Measurements from ENCODE around the gene C1RL. TPM values are rescaled to one million over a fixed set of nuclear protein-coding genes. Genes with fewer than 3 reads are reported as not detected.

C1RL gene
- total and polyA plus RNA-seq, 2 of the 4 experiments (the other 2 are of a cell fraction) = 9.1 to 12.3 TPM

DNA sequence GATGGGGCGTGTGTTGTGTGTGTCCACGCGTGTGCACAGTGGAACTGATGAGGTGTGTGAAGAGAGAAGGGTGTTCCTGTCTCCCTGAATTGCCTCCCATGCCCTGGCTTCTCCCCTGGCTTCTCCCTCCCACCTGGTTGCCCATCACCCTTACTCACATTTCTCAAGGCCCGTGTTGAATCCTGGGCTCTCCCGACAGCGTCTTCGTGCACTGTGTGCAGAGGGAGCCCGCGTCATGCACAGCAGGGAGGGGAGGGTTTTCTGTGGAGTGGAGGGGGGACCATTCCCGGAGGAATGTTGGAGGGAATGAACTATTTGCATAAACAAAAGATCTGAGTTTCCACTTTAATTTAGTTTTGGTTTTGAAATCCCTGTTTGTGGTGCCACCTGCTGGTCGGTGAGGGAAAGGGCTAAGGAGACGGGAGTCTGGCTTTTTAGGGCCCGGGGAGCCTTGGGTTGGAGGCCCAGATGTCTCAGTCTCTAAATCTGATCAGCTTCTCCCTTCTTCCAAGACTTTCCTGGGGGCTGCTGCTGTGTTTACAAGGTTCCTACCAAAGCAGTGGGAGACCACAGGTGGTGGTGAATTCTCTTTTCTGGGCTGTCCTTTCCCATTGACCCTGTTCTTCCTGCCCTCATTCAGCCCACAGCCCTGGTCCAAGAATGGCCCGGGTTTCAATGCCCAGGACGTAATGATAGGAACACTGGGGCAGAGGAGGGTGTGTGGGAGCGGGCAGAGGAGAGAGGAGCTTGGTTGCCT lies 16.6 kb downstream of the C1RL start, which contains the start of gene C1R:
C1R (minus strand) TSS at position 217 of the 757 bp plus-strand sequence; CDS start at position 160, 57 bp downstream.
- intact Hi-C loops (cut with micrococcal nuclease) = loop anchor here (1.0 kb wide), 5 partner anchors 13 to 148 kb away; partner anchors contain the start of genes C12orf57, C1S and LPCAT3
- no peaks in the 10 kb centered on the region for H4K20me1 ChIP-seq (ENCODE audit: insufficient read depth, low read length)
- CTCF ChIA-PET = interaction anchor here (0.6 to 1.0 kb wide), 3 partner anchors 15 to 148 kb away, joined by 3 to 4 read pairs (median 4); no protein-coding TSS in a partner anchor
- peak within 1 kb of the TSS; percentile 79 for H2BK5ac ChIP-seq (ENCODE audit: low read depth, low read length, poor library complexity, severe bottlenecking)
- H3K9me1 ChIP-seq (ENCODE audit: insufficient read depth, low read length) = peaks cover 18% of the 10 kb centered on the region
- peak within 1 kb of the TSS; percentile 91 for H2AK5ac ChIP-seq (ENCODE audit: low read depth, low read length)
- peaks cover 13 to 28% of the 10 kb centered on the region in 2 experiments; a peak in 3 of 4 replicates for H3K79me1 ChIP-seq (ENCODE audit: low read depth in 1 of 2, low read length in 2 of 2)
- peak within 1 kb of the TSS; percentile 100 for H3K23ac ChIP-seq (ENCODE audit: low read depth, low read length)
- POLR2A ChIA-PET (ENCODE audit: unreplicated experiment) = no interaction called here
- WGBS, 2 experiments (ENCODE audit: extremely low coverage in 2 of 2, insufficient read length in 1 of 2) = no CpG with 5 or more reads among the region's 16 CpGs
- H3K9me3 ChIP-seq (ENCODE audit: control insufficient read depth, insufficient read depth, low read length) = no peaks in the 10 kb centered on the region
- dilution Hi-C loops (cut with HindIII; ENCODE audit: low sequenced_read_pairs, unreplicated experiment) = no loop called here
- peak within 1 kb of the TSS; percentile 94 for H4K5ac ChIP-seq (ENCODE audit: low read depth, low read length)
- BruUV-seq (replicated peaks) = no TSS peak
- H3K36me3 ChIP-seq (ENCODE audit: control insufficient read depth, insufficient read depth, low read length) = peaks cover 29% of the 10 kb centered on the region
- H3K4me1 ChIP-seq (ENCODE audit: control insufficient read depth, insufficient read depth, low read length) = peaks cover 26% of the 10 kb centered on the region
- peak within 1 kb of the TSS; percentile 99 for H4K91ac ChIP-seq (ENCODE audit: insufficient read depth, low read depth, low read length)
- DNase-seq (peak; percentile 92), ATAC-seq (ENCODE audit: low read depth) (peak; percentile 94)
- peak within 1 kb of the TSS; percentile 96 for H3K18ac ChIP-seq (ENCODE audit: low read depth, low read length)
- H4K8ac ChIP-seq (ENCODE audit: low read depth in 2 of 2, low read length in 2 of 2) = peak within 1 kb of the TSS; percentile 77 to 98; a peak in 3 of 4 replicates
- peak within 1 kb of the TSS; percentile 92 for H2AFZ ChIP-seq (replicated peaks; ENCODE audit: low read length, poor library complexity)
- peak within 1 kb of the TSS; percentile 79 for H3K56ac ChIP-seq (ENCODE audit: extremely low read depth, insufficient read depth, low read length)
- peak within 1 kb of the TSS; percentile 55 for H3K4me3 ChIP-seq (ENCODE audit: insufficient read depth, low read depth, low read length)
- peak within 1 kb of the TSS; percentile 91 for H2AK9ac ChIP-seq (replicated peaks; ENCODE audit: low read depth, low read length, poor library complexity)
- H3K14ac ChIP-seq (replicated peaks; ENCODE audit: low read depth, low read length) = peak within 1 kb of the TSS; percentile 99
- H3K9ac ChIP-seq (ENCODE audit: low read depth, low read length) = peak within 1 kb of the TSS; percentile 92
- peak within 1 kb of the TSS; percentile 99 for H3K4ac ChIP-seq (ENCODE audit: low read depth, low read length)
- peak within 1 kb of the TSS; percentile 89; the same call in 2 of the 3 replicates for H2BK15ac ChIP-seq (ENCODE audit: low read depth, low read length)
- peak within 1 kb of the TSS; percentile 92 for H3K4me2 ChIP-seq (ENCODE audit: low read depth, low read length)
- in situ Hi-C loops (cut with MboI; ENCODE audit: low sequenced_read_pairs) = no loop called here
- H2BK120ac ChIP-seq (ENCODE audit: low read depth, low read length) = peak within 1 kb of the TSS; percentile 97
- peak within 1 kb of the TSS; percentile 95 for H2BK20ac ChIP-seq (ENCODE audit: low read depth, low read length)
- no peaks in the 10 kb centered on the region for H3K27me3 ChIP-seq (ENCODE audit: control insufficient read depth, insufficient read depth, low read length)
- H3K27ac ChIP-seq (ENCODE audit: insufficient read depth, low read length) = peak within 1 kb of the TSS; percentile 84
- TF ChIP-seq CEBPB (IDR thresholded peaks at IDR 0.05; ENCODE audit: low read depth, low read length) (no peak), RCOR1 (IDR thresholded peaks at IDR 0.05; ENCODE audit: insufficient replicate concordance, low read length) (no peak), MAFK (IDR thresholded peaks at IDR 0.05; ENCODE audit: low read depth, low read length) (no peak), BHLHE40 (IDR thresholded peaks at IDR 0.05; ENCODE audit: low read depth, low read length) (no peak), MXI1 (IDR thresholded peaks at IDR 0.05; ENCODE audit: borderline replicate concordance, low read depth, low read length) (no peak), MAZ (IDR thresholded peaks at IDR 0.05; ENCODE audit: borderline replicate concordance, low read depth, low read length) (peak; percentile 94), POLR2A (IDR thresholded peaks at IDR 0.05; ENCODE audit: low read depth, low read length) (no peak), NFE2L2 (IDR thresholded peaks at IDR 0.05; ENCODE audit: low read depth, low read length) (peak; percentile 48; the same call in 1 of the 2 replicates), SMC3 (IDR thresholded peaks at IDR 0.05; ENCODE audit: low read depth, low read length) (peak; percentile 90), CHD1 (IDR thresholded peaks at IDR 0.05; ENCODE audit: low read depth, low read length) (no peak), FOS (IDR thresholded peaks at IDR 0.05; ENCODE audit: low read depth, low read length) (no peak)
- TF ChIP-seq, protein P1, sequence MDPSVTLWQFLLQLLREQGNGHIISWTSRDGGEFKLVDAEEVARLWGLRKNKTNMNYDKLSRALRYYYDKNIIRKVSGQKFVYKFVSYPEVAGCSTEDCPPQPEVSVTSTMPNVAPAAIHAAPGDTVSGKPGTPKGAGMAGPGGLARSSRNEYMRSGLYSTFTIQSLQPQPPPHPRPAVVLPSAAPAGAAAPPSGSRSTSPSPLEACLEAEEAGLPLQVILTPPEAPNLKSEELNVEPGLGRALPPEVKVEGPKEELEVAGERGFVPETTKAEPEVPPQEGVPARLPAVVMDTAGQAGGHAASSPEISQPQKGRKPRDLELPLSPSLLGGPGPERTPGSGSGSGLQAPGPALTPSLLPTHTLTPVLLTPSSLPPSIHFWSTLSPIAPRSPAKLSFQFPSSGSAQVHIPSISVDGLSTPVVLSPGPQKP (IDR thresholded peaks at IDR 0.05; ENCODE audit: borderline replicate concordance, low read depth, low read length) = no peak
- TF ChIP-seq, protein P2, sequence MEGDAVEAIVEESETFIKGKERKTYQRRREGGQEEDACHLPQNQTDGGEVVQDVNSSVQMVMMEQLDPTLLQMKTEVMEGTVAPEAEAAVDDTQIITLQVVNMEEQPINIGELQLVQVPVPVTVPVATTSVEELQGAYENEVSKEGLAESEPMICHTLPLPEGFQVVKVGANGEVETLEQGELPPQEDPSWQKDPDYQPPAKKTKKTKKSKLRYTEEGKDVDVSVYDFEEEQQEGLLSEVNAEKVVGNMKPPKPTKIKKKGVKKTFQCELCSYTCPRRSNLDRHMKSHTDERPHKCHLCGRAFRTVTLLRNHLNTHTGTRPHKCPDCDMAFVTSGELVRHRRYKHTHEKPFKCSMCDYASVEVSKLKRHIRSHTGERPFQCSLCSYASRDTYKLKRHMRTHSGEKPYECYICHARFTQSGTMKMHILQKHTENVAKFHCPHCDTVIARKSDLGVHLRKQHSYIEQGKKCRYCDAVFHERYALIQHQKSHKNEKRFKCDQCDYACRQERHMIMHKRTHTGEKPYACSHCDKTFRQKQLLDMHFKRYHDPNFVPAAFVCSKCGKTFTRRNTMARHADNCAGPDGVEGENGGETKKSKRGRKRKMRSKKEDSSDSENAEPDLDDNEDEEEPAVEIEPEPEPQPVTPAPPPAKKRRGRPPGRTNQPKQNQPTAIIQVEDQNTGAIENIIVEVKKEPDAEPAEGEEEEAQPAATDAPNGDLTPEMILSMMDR (conservative IDR thresholded peaks at IDR 0.05; ENCODE audit: low read depth, low read length) = peak; percentile 94
- TF ChIP-seq, protein P3, sequence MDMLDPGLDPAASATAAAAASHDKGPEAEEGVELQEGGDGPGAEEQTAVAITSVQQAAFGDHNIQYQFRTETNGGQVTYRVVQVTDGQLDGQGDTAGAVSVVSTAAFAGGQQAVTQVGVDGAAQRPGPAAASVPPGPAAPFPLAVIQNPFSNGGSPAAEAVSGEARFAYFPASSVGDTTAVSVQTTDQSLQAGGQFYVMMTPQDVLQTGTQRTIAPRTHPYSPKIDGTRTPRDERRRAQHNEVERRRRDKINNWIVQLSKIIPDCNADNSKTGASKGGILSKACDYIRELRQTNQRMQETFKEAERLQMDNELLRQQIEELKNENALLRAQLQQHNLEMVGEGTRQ (IDR thresholded peaks at IDR 0.05; ENCODE audit: low read depth, low read length) = no peak

Measured in IMR-90 (cell line).